HG03520 (cell line): ENCODE data around the gene INPP5J.
"Not testable (repeated sequence)": the region's sequence is repeated elsewhere in the genome, so short reads cannot be mapped to it uniquely, and the experiment has no call there.

Experiments
- ATAC-seq: cut with Tn5 transposase; IDR thresholded peaks from one replicate; pipeline ENCODE4 v1.9.1; 2021; ENCODE audit warnings: mild to moderate bottlenecking, moderate library complexity; ENCODE audit not compliant: unreplicated experiment

The INPP5J gene

GRCh38 chr22:31100762-31101525 is 21.8 kb upstream of the INPP5J start:
- ATAC-seq = no peak

- no peak for ATAC-seq
Observed at GRCh38 chr22:31102441-31103081, 20.2 kb upstream of the INPP5J start.

- no peak for ATAC-seq
Observed at GRCh38 chr22:31103111-31103510, 19.7 kb upstream of the INPP5J start.

GRCh38 chr22:31103899-31104694 is 18.7 kb upstream of the INPP5J start:
- no peak for ATAC-seq

GRCh38 chr22:31104869-31105268 is 17.9 kb upstream of the INPP5J start:
- ATAC-seq = no peak

- no peak for ATAC-seq
Observed at GRCh38 chr22:31105282-31105929, 17.4 kb upstream of the INPP5J start.

GRCh38 chr22:31106001-31106571 is 16.7 kb upstream of the INPP5J start:
- no peak for ATAC-seq

- ATAC-seq = no peak
Observed at GRCh38 chr22:31106731-31107177, 16.0 kb upstream of the INPP5J start.

GRCh38 chr22:31107178-31107893 is 15.4 kb upstream of the INPP5J start, which contains the start of gene SELENOM:
Gene SELENOM (minus strand): TSS chr22:31107568. CDS start chr22:31107505, 63 bp downstream.
- peak; percentile 66 for ATAC-seq

GRCh38 chr22:31107894-31108218 is 14.9 kb upstream of the INPP5J start:
- no peak for ATAC-seq

- ATAC-seq = not testable (repeated sequence)
Observed at GRCh38 chr22:31112547-31113091, 10.1 kb upstream of the INPP5J start.

GRCh38 chr22:31118046-31118820 is 4.5 kb upstream of the INPP5J start:
- ATAC-seq = no peak

GRCh38 chr22:31119026-31119717 is 3.6 kb upstream of the INPP5J start:
- ATAC-seq = no peak

- ATAC-seq = no peak
Observed at GRCh38 chr22:31120230-31120629, 2.5 kb upstream of the INPP5J start.

- ATAC-seq = no peak
Observed at GRCh38 chr22:31120642-31121041, 2.1 kb upstream of the INPP5J start.

GRCh38 chr22:31121403-31121802 is 1.4 kb upstream of the INPP5J start:
- no peak for ATAC-seq

GRCh38 chr22:31122196-31122531 is 602 bp upstream of the INPP5J start:
- ATAC-seq = no peak

- no peak for ATAC-seq
Observed at GRCh38 chr22:31123292-31123602, 481 bp downstream of the INPP5J start.

GRCh38 chr22:31124290-31124689 is 1.5 kb downstream of the INPP5J start:
- ATAC-seq = no peak
